GM19467 (cell line): Measurements from ENCODE around the gene ATXN7L2.
A peak's percentile ranks its signal among the peaks of the same experiment; 100 is the strongest.

Source experiments
- ATAC-seq: cut with Tn5 transposase; IDR thresholded peaks from one replicate; pipeline ENCODE4 v1.9.1; 2021; ENCODE audit warnings: mild to moderate bottlenecking, moderate library complexity; ENCODE audit not compliant: unreplicated experiment

Gene ATXN7L2

DNA sequence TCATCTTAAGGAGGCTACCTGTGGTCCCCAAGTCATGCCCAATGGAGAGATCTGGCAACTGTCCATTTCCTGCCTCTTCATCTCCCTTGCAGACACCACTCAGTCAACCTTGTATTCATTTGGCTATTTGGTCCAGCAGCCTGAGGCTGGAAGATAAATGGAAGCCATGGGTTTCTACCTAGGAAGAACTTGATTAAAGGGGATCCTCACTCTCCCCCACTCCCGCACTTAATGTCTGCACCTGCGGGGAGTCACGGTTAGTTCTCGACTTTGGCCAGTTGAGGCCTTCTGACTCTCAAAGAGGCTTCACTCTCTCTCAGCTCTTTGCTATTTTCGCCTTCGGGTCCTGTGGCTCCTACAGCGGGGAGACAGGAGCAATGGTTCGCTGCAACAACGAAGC lies 8.4 kb upstream of the ATXN7L2 start:
- ATAC-seq = no peak

DNA sequence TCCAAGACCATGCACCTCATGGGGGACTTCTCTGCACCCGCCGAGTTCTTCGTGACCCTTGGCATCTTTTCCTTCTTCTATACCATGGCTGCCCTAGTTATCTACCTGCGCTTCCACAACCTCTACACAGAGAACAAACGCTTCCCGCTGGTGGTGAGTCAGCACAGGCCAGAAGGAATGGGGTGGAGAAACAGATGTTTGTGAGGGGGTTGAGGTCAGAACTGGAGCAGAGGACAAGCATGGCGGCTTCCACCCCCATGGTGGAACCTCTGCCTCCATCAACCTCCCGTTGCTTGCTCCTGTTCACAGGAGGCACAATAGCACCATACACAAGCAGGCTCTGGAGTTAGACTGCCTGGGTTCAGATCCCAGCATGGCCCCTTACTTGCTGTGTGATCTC lies 6.9 kb upstream of the ATXN7L2 start:
- no peak for ATAC-seq

DNA sequence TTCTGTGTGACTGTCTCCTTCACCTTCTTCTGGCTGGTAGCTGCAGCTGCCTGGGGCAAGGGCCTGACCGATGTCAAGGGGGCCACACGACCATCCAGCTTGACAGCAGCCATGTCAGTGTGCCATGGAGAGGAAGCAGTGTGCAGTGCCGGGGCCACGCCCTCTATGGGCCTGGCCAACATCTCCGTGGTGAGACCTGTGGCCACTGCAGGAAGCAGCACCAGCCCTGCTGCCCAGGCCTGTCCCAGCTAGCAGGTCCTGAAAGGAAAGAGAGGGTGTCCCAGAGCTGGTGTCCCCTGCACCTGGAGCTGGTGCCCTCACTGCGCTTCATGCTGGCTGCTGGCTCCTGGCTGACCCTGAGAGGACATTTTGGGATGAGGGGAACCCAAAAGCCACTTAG lies 5.9 kb upstream of the ATXN7L2 start:
- no peak for ATAC-seq

DNA sequence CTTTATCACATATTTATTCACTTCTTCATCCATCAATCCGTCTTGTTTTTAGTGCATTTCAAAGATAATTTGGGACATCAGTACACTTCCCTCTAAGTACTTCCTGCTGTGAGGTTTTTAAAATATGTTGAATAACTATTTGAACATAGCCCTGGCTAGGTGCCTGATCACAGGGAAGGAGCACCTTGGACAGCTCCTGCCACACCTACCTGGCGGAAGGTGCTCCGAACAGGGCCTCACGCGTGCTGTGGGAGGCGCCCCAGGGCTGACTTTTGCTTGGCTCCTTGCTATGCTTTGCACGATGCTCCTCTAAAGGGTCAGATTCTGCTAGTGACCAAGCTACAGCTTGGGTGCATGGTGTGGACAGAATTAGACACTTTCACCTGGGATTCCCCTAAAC lies 4.9 kb upstream of the ATXN7L2 start:
- ATAC-seq = no peak

DNA sequence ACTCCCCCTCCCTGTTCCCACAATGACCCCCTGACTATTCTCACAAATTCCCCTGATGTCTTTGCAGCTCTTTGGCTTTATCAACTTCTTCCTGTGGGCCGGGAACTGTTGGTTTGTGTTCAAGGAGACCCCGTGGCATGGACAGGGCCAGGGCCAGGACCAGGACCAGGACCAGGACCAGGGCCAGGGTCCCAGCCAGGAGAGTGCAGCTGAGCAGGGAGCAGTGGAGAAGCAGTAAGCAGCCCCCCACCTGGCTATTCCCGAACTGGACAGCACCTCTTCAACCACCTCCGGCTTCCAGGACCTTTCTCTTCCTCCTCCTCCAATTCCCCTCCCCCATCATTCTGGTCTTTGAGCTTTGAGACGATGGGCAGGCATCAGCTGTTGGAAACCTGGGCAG lies 4.4 kb upstream of the ATXN7L2 start:
- ATAC-seq = no peak

DNA sequence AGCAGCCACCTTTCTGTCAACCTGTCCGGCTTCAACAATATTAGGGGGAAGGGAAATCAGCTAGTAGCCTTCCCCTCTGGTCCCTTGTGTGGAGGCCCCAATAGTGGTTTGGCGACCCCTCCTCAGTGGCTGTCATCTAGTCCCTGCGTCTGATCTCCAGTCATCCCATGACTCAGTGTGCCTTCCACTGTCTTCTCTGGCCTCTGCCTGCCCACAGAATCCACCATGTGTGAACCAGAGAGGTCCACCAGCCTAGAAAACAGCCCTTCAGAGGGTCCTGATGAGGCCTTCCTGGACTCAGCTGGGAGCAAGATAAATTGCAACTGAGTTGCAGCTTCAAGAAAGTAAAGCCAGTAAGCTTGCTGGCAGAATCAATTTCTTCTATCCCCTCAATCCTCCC lies 3.8 kb upstream of the ATXN7L2 start:
- no peak for ATAC-seq

DNA sequence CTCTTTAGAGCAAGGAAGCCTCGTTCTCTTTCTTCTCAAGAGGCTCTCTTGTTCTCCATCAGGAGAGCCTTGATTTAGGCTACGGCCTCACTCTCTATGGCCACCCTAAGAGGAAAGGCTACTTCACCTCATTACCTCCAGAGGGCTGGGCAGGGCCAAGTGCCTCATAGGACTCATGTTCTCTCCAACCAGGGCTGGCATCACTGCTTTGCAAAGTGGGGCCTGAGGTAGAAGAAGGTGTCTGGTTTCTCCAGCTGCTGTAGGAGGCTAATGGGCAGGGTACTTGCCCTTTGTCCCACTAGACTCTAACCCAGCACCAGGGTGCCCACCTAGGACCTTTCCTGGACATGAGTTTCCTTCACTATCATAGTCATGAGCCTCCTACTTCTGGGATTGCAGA lies 2.1 kb upstream of the ATXN7L2 start:
- ATAC-seq = no peak

DNA sequence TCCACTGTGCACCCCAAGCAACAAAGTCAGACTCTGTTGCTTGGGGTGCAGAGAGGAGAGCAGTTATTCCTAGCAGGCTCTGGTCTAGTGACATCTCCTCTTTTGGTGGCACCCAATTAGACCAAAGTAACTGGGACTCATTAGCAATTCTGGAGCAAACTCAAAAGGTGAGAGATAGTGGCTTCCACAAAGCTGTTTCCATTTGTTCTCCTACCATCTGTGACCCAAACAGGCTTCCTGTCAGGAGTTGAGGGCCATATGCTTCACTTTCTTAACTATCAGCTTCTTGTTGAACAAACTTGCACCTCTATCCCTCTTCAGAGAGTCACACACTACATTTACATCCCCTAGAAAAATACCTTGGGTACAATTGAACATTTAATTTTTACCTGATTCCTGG lies 1.5 kb upstream of the ATXN7L2 start:
- no peak for ATAC-seq

DNA sequence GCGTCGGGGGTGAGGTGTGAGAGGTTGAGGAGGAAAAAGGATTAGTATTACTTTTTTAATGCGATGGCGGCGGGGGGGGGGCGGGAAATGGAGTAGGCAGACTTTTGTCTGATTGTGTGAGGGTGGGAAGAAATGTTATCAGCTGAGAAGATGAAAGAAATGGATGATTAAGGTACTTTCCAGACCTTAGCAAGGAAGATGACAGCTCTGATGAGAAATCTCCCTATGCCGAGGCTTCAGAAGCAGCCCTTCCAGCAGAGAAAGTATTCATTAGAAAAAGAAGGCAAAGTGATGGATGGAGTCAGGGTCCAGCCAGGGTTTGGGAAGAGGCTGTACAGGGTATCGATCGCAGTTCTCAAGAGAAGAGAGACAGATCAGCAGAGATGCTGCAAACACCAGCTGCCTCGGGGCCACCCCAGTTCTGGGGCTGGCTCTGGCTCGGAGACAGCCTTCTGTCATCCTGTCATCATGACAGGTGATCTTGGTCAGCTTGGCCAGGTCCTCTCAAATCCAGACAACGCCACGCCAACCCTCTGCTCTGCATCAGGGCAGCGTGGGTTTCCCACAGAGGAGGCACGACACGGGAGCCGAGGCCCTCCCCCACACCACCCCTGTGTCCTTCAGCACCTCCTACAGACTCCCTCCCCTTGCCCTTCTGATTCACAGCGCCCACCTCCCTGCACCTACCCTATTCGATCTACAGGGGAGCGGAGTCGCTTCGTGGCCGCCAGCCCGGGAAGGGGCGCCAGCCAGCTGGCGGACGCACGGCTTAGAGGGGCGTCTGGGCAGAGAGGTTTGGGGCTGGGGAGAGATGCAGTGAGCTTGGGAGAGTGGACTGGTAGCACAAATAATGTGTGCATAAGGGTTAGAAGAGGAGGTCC lies 674 bp upstream of the ATXN7L2 start:
- ATAC-seq = peak; percentile 11

DNA sequence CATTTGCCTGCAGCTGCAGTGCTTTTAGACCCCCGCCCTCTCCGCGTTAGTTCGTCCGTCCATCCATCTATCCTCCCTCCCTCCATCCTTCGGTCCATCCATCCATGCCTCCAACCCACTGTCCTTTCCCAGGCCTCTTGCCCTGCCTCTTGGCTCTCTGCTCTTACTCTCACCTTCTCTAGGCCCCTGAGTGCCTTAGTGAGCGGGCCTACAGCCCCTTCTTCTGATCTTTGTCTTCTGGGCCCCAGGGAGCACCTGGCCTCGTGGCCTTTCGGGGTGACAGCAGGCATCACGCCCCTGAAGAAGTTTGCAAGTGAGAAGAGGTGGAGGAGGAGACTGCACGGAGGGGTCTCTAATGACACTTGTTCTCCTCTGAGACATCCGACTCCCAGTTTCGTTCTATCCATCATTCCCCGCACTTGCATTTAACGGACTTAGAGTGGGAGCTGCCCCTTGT lies 842 bp downstream of the ATXN7L2 start:
- no peak for ATAC-seq

DNA sequence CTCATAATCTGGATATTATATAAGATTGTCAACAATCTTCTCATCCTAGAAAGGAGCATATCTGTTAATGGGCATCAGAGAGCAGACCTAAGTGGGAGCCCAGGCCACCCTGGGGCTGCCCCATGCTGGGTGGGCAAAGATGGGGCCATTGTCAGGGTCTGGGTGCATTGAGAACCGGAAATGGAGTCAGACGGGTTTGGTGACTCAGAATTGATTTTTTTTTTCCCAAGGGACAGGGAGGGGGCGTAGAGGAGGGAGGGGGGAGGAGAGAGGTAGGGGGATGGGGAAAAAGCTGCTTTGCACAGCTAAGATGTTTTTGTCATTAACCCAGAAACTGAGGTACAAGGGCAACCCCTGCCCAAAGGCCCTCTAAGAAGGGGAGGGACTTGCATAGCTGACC lies 1.3 kb downstream of the ATXN7L2 start:
- no peak for ATAC-seq

DNA sequence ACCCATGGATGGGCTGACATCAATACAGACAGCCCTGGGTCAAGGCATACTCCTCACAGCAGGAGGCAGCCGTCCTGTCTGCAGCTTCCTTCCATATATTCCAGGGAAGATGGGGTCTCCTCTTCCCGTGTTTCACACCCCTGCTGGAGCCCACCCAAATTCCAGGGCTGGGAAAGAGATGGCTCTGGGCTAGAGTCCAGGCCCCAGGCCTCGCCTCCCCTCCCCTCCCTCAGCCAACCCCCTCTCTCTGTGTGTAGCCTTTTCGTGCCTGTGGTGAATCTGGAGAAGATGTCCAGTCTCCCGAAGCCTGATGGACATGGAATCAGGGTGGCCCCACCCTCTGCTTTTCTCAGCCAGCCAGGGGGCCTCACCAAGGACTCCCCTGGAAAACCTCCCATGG lies 3.6 kb downstream of the ATXN7L2 start:
- ATAC-seq = no peak

DNA sequence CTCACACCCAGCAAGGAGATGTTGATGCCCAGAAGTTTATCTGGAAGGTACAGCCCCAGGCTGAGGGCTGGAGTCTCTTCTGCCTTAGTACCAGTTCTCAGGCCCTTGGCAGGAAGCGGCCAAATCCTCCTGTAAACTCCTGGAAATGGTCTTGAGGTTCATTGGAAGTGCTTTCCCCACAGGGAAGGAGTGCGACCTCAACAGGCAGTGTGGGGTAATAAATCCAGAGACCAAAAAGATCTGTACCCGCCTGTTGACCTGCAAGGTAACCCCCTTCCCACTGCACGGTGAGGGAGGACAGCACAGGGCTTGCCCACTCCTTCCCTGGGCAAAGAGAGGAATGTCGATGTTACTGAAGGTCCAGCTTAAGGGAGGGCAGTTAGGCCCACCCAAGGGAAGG lies 4.5 kb downstream of the ATXN7L2 start:
- no peak for ATAC-seq

DNA sequence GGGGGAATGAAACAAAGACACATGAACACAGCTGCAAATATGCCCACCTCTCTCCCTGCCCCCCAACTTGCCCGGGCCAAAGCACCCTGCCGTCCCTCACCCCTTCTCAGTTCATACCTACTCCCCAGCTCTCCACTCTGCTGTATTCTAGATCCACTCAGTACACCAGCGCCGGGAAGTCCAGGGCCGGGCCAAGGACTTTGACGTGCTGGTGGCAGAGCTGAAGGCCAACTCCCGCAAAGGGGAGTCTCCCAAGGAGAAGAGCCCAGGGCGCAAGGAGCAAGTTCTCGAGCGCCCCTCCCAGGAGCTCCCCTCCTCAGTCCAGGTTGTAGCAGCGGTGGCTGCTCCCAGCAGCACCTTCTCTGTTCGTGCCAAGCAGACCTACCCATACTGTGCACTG lies 5.0 kb downstream of the ATXN7L2 start:
- no peak for ATAC-seq

DNA sequence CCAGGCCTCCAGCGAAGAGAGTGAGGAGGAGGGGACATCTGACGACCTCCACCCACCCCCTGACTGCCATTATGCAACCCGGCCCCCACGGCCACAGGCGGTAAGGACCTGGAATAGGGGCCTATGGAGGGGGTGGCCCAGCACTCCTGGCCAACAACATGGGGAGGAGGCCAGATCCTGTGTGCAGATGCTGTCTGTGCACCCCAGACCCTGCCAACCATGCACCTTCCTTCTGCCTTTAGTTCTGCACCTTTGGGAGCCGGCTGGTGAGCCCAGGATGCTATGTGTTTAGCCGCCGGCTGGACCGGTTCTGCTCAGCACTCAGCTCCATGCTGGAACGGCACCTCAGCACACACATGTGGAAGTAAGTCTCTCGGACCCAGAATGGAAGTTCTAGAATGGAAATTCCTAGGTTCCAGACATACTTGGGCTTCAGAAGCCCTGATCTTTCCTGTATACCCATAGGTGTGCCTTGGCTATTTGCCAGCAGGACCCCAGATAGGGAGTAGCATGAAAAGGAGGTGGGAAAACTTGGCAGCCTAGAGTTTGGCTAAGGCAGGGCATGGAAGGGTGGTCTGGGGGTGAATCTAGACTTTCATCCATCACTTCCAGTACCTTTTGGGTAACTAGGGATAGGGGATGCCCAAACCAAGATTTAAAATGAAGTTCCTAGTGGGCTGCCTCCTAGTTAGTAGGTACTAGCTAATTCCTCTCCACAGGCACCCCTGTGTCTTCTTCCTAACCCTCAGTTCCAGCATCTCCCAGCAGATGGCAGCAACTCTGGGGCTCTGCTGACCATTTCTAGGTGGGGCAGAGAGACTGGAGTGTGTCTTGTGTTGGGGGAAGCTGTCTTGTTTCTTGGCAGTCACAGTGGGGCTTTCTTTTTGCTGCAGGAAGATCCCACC lies 6.6 kb downstream of the ATXN7L2 start:
- no peak for ATAC-seq

DNA sequence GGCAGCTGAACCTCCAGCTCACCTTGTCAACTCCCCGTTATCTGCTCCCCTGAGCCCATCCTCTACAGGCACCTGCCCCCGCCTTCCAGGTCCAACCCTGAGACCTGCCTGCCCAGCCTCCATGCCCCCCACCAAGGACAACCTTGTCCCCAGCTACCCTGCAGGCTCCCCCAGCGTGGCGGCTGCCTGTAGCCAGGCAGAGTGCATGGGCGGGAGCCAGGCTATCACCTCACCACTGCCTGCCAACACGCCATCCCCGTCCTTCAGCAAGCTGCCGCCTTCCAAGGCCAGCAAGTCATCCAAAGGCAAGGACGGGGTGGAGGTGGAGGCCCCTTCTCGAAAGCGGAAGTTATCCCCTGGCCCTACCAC lies 7.2 kb downstream of the ATXN7L2 start:
- ATAC-seq = no peak

DNA sequence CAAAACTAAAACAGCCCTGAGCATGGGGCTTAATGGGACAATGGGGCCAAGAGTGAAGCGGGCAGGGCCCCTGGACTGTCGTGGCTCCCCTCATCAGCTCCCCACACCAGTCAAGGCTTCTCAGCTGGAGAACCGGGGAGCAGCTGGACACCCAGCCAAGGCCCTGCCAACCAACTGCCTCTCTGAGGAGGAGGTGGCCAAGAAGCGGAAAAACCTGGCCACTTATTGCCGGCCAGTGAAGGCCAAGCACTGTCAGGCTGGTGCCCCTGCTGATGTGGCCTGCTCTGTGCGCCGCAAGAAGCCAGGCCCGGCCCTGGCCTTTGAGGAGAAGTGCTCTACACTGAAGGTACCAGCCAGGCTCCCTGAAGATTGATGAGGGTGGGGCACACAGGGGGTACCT lies 7.7 kb downstream of the ATXN7L2 start:
- ATAC-seq = no peak

DNA sequence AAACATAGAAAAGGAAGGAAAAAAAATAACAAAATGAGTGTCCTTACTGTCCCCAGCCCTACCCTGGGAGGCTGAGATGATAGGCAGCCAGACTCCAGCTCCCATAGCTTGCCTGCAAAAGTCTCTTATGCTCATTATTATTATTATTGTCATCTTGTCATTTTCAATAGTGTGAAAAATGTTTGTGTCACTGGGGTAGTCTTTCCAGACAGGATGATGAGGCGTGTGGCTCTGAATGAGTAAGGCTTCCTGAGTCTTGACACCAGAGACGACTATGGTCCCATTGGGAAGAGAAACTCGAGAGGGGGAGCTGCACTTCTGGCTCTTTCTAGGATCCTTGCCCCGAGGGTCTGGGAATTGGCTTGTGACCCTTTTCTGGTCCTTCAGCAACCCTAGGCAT lies 9.1 kb downstream of the ATXN7L2 start:
- ATAC-seq = no peak

DNA sequence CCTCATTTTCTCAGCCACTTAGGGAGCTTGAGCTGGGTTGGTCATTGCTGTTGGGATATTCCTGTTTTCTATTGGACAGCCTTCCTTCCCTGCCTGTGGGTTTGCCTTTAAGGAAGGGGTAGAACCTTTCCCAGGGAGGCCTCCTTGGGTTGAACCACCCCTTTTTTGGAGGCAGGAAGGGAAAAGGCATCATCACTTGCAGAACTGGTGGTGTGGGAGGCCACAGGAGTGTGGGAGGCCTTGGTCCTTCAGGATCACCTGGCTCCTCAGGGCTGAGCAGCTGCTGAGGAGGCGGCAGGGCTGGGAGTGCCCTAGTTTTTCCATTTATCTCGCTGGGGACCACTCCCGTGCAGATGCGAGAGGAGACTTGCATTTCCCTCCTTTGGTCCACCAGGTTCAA lies 9.5 kb downstream of the ATXN7L2 start:
- ATAC-seq = no peak

DNA sequence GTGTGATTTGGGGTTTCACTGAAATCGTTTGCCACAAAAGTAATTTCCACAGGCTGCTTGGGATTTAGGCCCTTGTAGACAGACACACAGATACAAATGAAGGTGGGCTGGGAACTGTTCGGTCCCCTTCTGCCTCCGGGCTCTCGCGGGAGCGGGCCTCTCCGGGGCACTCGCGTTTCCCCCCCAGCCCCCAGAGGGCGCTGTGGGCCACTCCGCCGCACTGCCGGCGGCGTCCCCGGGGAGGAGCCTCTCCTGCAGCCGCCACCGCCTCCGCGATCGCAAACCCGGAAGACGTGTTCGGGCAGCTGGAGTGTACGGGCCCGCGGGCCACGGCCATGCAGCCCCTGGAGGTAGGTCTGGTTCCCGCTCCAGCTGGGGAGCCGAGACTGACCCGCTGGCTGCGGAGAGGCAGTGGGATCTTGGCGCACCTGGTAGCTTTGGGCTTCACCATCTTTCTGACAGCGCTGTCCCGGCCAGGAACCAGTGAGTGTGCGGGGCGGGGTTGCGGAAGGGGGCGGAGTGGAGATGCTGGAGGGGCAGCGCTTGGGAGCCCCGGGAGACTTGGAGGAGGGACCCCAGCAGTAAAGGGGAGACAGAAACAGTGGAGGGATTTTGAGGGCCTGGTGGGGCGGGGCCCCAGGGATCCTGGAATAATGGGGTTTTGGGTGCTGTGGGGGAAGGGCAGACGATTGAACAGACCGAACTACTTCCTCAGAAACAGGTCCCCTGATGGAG lies 10.3 kb downstream of the ATXN7L2 start, which contains the start of gene CYB561D1:
CYB561D1 (plus strand) TSS at position 290 of the 735 bp plus-strand sequence; CDS start at position 336, 46 bp downstream.
- ATAC-seq = peak; percentile 78

DNA sequence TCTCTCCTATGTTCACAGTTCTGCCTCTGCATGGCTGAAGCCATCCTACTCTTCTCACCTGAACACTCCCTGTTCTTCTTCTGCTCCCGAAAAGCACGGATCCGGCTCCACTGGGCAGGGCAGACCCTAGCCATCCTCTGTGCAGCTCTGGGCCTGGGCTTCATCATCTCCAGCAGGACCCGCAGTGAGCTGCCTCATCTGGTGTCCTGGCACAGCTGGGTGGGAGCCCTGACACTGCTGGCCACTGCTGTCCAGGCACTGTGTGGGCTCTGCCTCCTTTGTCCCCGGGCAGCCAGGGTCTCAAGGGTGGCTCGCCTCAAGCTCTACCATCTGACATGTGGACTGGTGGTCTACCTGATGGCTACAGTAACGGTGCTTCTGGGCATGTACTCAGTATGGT lies 12.0 kb downstream of the ATXN7L2 start:
- no peak for ATAC-seq
